Measurements from ENCODE around the gene AKR7A3.
"Not testable (repeated sequence)": the region's sequence is repeated elsewhere in the genome, so short reads cannot be mapped to it uniquely, and the experiment has no call there.

Gene AKR7A3

GRCh38 chr1:19287436-19288185 is 959 bp downstream of the AKR7A3 start:
- DNase-seq: no peak

GRCh38 chr1:19285807-19286206 is 2.8 kb downstream of the AKR7A3 start:
- DNase-seq: not testable (repeated sequence)

DNA sequence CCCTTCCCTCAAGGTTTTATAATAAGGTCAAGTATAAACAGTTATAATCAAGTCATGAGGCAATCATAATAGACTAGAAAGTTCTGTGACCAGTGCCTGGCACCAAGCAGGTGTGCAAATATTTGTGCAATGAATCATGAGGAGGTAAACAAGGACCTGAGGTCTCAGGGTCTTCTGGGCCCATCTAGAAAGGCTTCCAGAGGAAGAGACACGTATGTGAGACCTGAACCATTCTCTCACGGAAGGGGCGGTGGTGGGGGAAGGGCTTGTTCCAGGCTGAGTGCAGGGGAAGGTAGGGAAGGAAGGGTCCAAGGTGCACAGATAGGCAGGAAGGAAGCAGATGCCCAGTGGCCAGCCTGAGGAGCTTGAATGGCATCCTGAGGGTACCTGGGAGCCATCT is 3.2 kb downstream of the AKR7A3 start:
- DNase-seq: not testable (repeated sequence)

DNA sequence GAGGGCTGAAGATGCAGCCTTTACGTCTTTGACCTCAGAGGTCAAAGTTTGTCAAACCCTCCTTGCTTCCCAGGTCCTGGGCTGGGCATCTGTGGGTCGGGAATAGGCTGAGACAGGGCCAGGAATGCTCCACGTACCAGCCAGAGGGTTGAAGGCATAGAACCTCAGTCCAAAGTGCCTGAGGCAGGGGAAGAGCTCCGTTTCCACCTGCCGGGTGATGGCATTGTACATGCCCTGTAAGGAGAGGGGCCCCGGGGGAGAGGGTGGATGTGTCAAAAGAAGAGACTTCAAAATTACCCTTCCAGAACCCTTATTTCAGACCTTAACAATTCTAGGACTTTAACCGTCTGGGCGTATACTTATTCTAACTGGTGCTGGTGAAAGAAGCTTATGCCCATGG is 3.7 kb downstream of the AKR7A3 start:
- DNase-seq: no peak

- no peak for DNase-seq
Measured at GRCh38 chr1:19283891-19284290, 4.7 kb downstream of the AKR7A3 start.

DNA sequence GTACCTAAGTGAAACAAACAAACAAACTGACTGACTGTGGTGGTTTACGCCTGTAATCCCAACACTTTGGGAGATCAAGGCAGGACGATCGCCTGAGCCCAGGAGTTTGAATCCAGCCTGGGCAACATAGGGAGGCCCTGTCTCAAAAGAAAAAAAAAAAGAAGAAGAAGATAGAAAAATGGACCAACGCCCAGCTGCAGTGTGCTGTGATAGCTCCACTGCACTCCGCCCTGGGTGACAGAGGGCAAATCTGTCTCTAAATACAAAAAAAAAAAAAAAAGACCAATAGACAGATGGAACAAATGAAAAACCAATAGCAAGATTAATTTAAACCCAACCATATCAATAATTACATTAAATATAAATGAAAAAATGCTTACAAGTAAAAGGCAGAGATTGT is 13.9 kb downstream of the AKR7A3 start:
- DNase-seq: no peak

DNA sequence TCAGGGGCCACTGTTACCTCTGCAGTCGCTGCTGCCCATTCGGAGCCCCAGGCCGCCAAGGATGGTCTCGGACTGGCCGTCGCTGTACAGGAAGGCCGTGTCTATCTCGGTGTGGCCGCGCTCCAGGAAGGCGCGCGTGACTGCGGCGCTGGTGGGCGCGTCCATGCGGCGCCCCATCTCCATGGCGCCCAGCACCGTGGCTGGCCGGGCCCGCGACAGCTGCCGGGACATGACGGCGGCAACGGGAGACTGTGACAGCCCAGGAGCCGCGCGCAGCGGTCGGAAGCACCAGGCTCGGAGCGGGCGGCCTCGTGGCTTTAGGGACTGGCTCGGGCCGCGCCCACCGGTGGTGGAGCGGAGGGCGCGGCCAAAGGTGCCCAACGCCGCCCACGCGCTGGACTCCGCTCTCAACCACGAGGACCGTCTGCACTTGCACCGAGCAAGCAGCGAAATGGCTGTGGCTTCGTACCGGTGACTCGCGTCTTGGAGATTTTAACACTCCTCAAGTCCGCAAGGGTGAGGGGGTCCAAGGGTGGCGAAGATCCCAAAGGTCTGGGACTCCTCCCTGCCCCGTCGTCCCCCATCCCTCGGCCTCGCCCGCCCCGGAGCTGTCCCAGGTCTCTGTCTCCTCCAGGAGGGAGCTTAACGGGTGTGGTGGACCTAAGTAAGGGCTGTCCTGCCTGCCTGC is 14.6 kb downstream of the AKR7A3 start:
- DNase-seq: not testable (repeated sequence)

- DNase-seq: no peak
Measured at GRCh38 chr1:19273106-19273843, 15.3 kb downstream of the AKR7A3 start.

DNA sequence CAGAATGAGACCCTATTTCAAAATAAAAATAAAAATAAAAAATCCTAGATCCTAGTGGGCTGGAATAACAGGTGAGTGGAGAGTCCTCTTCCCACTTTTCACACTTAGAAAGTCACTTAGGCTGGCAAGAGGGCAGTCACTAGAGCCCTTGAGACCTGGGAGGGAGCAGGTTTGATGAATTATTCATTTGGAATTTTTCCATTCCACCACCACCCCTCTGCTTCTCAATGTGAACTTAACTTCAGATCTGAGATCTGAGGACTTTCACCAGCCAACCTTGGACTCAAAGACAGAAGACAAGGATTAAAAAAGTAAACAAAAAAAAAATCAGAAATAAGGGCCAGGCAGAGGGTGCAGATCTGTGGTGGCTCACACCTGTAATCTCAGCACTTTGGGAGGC is 16.5 kb downstream of the AKR7A3 start:
- DNase-seq: no peak

- not testable (repeated sequence) for DNase-seq
Measured at GRCh38 chr1:19270343-19270730, 18.2 kb downstream of the AKR7A3 start.

DNA sequence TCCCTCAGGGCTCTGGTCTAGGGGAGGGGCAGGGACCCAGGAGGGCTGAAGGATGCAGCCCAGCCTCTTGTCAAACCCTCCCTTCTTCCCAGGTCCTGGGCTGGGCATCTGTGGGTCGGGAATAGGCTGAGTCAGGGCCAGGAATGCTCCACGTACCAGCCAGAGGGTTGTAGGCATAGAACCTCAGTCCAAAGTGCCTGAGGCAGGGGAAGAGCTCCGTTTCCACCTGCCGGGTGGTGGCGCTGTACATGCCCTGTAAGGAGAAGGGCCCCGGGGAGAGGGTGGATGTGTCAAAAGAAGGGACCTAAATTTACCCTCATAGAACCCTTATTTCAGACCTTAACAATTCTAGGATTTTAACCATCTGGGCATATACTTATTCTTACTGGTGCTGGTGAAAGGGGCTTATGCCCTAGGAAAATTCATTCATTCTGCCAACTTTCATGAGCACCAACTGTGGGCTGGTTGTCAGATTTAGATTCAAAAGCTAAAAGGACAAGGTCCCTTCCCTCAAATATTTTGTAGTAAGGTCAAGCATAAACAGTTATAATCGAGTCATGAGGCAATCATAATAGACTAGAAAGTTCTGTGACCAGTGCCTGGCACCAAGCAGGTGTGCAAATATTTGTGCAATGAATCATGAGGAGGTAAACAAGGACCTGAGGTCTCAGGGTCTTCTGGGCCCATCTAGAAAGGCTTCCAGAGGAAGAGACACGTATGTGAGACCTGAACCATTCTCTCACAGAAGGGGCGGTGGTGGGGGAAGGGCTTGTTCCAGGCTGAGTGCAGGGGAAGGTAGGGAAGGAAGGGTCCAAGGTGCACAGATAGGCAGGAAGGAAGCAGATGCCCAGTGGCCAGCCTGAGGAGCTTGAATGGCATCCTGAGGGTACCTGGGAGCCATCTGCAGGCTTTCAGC is 18.9 kb downstream of the AKR7A3 start:
- DNase-seq: not testable (repeated sequence)

DNA sequence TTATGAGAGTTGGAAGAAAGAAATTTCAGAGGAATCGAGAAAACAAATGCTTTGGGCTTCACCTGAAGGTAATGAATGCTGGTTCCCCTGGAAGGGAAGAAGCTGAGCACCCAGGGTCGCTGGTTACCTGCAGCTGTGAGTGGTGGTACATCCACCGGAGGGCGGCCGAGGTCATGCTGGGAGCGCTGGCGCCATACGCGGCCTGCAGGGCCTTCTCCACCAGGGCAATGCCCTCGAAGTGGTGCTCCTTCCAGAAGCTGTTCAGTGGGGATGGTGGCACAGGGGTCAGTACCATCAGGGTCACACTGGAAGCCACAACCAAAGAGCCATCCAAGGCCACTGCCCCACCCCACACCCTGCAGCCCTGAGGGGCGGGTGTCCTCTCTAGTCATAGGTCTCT is 20.1 kb downstream of the AKR7A3 start:
- no peak for DNase-seq

DNA sequence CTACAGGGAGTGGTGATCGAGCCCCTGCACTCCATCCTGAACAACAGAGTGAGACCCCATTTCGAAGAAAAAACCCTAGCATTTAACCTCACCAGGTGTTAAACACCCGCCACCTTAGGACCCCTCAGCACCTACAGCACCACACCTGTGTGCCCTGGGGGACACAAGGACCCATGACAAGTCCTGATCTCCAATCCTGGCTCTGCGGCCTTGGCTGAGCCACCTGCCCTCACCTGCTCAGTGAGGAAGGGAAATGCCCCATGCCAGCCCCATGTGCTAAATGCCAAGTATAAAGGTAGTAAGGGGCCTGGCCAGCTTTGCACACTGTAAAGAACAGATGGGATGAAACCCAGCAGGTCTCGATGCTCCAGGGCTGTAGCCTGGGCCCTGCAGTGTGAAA is 25.8 kb downstream of the AKR7A3 start:
- no peak for DNase-seq

GRCh38 chr1:19262047-19262446 is 26.5 kb downstream of the AKR7A3 start:
- no peak for DNase-seq

DNA sequence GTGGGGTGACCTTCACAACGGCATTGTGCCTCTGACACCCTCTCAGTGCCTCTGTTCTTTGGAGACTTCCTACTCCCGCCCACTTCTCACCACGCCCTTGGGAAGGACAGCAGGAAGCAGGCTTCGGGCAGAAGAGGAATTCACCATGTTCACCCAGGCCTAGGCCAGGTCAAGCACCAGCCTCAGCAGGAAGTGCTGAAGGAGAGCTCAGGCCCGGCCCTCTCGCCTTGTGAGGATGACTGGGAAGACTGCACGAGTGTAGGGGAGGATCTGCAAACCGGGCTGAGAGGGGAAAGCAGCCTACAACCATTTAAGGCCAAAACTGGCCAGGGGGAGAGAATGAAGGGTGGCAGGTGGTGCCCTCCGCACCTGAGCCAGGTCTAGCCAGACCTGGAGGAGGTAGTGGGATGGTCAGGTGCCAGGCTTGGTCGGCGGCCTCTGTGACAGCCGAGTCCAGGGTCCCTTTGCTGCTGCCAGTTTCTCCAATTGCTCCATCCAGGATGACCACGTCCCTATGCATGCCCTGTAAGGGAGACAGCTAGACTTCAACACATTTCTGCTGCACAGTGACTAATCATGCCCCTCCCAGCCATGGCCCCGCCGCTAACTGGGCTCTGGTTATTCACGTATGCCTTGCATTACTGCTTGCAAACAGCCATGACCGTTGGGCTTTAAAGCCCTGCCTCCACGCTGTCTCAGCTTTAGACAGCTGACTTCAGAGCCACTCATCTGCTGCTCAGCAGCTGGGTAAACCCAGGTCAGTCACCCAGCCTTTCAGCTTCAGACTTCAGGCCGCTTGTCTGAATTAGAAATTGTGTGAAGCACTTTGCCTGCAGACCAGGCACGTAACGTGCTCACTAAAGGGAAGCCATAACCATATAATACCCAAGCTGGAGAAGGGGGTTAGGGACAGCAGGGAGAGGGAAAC is 28.1 kb downstream of the AKR7A3 start:
- DNase-seq: no peak

DNA sequence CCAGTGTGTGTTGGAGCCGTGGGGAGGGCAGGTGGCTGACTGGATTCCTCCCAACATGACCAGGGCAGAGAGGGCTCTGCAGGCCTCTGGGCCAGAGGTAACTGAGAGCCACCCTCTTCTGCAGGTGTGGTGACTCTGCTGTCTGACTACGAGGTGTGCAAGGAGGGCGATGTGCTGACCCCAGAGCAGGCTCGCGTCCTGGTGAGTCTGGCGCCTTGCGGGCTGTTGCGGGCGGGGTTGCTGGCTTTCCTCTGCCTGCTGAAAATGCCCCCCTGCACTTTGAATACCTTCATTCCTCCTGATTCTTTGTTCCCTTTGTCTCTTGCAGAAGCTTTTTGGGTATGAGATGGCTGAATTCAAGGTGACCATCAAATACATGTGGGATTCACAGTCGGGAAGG is 30.2 kb downstream of the AKR7A3 start:
- no peak for DNase-seq

DNA sequence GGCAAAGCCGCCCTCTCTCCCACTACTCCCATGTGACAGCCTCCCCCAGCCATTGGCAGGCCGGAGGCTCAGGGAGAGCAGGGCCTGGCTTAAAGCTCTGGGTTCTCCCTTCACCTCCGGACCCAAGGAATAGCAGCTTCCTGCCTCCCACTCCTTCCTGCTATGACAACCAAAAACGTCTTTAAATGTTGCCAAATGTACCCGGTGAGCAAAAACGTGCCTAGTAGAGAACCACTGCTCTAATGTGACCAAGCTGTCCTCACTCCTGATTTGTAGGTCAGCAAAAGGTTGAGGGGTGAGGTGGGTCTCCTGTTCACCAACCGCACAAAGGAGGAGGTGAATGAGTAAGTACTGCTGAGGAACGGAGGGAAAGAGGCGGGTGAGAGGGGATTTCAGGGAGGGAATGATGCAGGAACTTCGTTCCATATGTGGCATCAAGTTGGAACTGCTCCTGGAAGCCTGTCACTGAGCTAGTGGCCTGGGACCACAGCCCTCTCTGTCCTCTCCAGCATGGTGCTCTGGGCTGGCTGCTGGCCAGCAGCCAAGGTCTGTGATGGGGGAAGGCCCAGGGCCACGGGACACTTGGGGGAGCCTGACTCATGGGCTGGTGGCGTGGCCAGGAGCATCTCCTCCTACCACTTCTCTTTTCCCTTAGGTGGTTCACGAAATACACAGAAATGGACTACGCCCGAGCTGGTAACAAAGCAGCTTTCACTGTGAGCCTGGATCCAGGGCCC is 31.2 kb downstream of the AKR7A3 start:
- no peak for DNase-seq

DNA sequence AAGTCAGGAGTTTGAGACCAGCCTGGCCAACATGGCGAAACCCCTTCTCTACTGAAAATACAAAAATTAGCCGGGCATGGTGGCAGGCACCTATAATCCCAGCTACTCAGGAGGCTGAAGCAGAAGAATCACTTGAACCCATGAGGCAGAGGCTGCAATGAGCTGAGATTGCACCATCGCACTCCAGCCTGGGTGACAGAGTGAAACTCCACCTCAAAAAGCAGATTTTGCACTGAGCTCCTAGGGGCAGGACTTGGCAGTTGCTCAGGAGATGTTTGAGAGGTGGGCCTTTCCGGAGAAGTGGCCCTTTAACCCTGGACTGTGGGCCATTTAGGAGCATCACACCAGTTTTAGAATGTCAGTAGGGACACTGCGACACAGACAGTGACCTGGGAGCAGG is 32.3 kb downstream of the AKR7A3 start:
- DNase-seq: not testable (repeated sequence)

- no peak for DNase-seq
Measured at GRCh38 chr1:19255288-19255687, 33.3 kb downstream of the AKR7A3 start.

- no peak for DNase-seq
Measured at GRCh38 chr1:19254416-19254815, 34.2 kb downstream of the AKR7A3 start.

Measured in activated CD4-positive, alpha-beta T cell treated with anti-CD3 and anti-CD28 coated beads, Interleukin-2, amount 50 U/mL, for 1 hour (primary cell).